Endothelial cell of umbilical vein (primary cell): ENCODE results near the gene LITAF. TPM values are rescaled to one million over a fixed set of nuclear protein-coding genes. Genes with fewer than 3 reads are reported as not detected.

Experiments used
- BruUV-seq: library from RNA; stranded (reverse); fragments of 400-500 nt; replicated peaks from 2 replicates; lab custom pipeline; 2021; lab: Mats Ljungman, UMichigan
- CTCF ChIA-PET: fragments of 300-600, 350-600 bp; sonication (Branson Sonifier 250); formaldehyde crosslinking; loops from one replicate; lab custom pipeline; 2021; ENCODE audit warnings: antibody characterized with exemption, inconsistent platforms; lab: Charles Lee
- POLR2A ChIA-PET: fragments of 300-600, 350-600 bp; sonication (Branson Sonifier 250); formaldehyde crosslinking; loops from one replicate; lab custom pipeline; 2021; ENCODE audit warnings: antibody characterized with exemption, inconsistent platforms; lab: Charles Lee
- DNase-seq: peaks from one replicate; pipeline ENCODE4 v3.0.0-alpha.2; 2011; ENCODE audit warnings: low read depth, low spot score
- FAIRE-seq: peaks from 2 replicates; lab custom pipeline; 2011; peaks lifted over from hg19 to GRCh38; lab: Jason Lieb, UNC
- H2AFZ ChIP-seq: 2 replicates; pipeline ENCODE4 v1.6.0; 2012; ENCODE audit warnings: low read depth, low read length, control low read depth, inconsistent platforms
- H3K27ac ChIP-seq: 2 replicates; pipeline ENCODE4 v1.5.1; 2011; ENCODE audit warnings: low read depth, mild to moderate bottlenecking, control low read depth, low read length, moderate library complexity; ENCODE audit not compliant: insufficient read depth
- H3K27me3 ChIP-seq, 2 experiments: 2 replicates each; pipeline versions ENCODE4 v1.6.0 to v1.6.1; 2011; ENCODE audit warnings: low read length in 2 of 2, mixed read lengths in 1 of 2; ENCODE audit not compliant: control insufficient read depth in 2 of 2, insufficient read depth in 2 of 2
- H3K36me3 ChIP-seq, 2 experiments: 2 replicates in 1 of 2; 3 replicates in 1 of 2; pipeline ENCODE4 v1.5.1; 2011; ENCODE audit warnings: low read length in 2 of 2, mild to moderate bottlenecking in 1 of 2, moderate library complexity in 1 of 2; ENCODE audit not compliant: control insufficient read depth in 2 of 2, insufficient read depth in 2 of 2; ENCODE audit errors: extremely low read depth in 1 of 2
- H3K4me1 ChIP-seq: 3 replicates; pipeline ENCODE4 v1.5.1; 2011; ENCODE audit warnings: mild to moderate bottlenecking, low read length; ENCODE audit not compliant: control insufficient read depth, insufficient read depth; ENCODE audit errors: extremely low read depth
- H3K4me2 ChIP-seq: 2 replicates; pipeline ENCODE4 v1.6.1; 2011; ENCODE audit warnings: low read length, control low read depth, mixed read lengths; ENCODE audit not compliant: insufficient read depth
- H3K4me3 ChIP-seq, 3 experiments: fragments of 200-600 bp in 1 of 3; sonication (generic), shearing (Covaris generic) in 1 of 3; replicated peaks in 1 of 3; 2 replicates each; pipeline ENCODE4 v1.5.1; 2011 to 2016; ENCODE audit warnings: control low read depth in 3 of 3, low read length in 3 of 3, mild to moderate bottlenecking in 2 of 3, inconsistent platforms in 1 of 3, low read depth in 1 of 3, moderate library complexity in 1 of 3; ENCODE audit not compliant: insufficient read depth in 1 of 3
- H3K79me2 ChIP-seq: 2 replicates; pipeline ENCODE4 v1.6.0; 2012; ENCODE audit warnings: low read length, inconsistent platforms; ENCODE audit not compliant: control insufficient read depth, insufficient read depth
- H3K9ac ChIP-seq: replicated peaks from 2 replicates; pipeline ENCODE3; 2011; ENCODE audit warnings: low read length, control low read depth; ENCODE audit not compliant: insufficient read depth; ENCODE audit errors: extremely low read depth
- H3K9me1 ChIP-seq: replicated peaks from 3 replicates; pipeline ENCODE4 v1.6.0; 2011; ENCODE audit warnings: mild to moderate bottlenecking, low read length; ENCODE audit not compliant: control insufficient read depth, insufficient read depth; ENCODE audit errors: extremely low read depth
- H3K9me3 ChIP-seq: replicated peaks from 2 replicates; pipeline ENCODE4 v1.5.1; 2012; ENCODE audit warnings: low read length, inconsistent platforms; ENCODE audit not compliant: control insufficient read depth, insufficient read depth
- H4K20me1 ChIP-seq: replicated peaks from 2 replicates; pipeline ENCODE3; 2011; ENCODE audit warnings: mild to moderate bottlenecking, low read length; ENCODE audit not compliant: control insufficient read depth, insufficient read depth; ENCODE audit errors: extremely low read depth
- EZH2 ChIP-seq: IDR thresholded peaks from 2 replicates; pipeline ENCODE4 v1.6.1; 2012; ENCODE audit warnings: borderline replicate concordance, low read depth, mild to moderate bottlenecking, moderate library complexity, low read length, inconsistent platforms; ENCODE audit not compliant: severe bottlenecking
- FOS ChIP-seq: IDR thresholded peaks from 2 replicates; pipeline ENCODE4 v1.6.1; 2011; ENCODE audit warnings: mild to moderate bottlenecking, low read length, moderate library complexity, borderline replicate concordance; ENCODE audit not compliant: insufficient read depth
- GATA2 ChIP-seq: IDR thresholded peaks from 2 replicates; pipeline ENCODE4 v1.7.0; 2011; ENCODE audit warnings: low read depth, mild to moderate bottlenecking, moderate library complexity, mixed read lengths, low read length; ENCODE audit not compliant: insufficient read length, insufficient read depth
- JUN ChIP-seq: IDR thresholded peaks from 2 replicates; pipeline ENCODE4 v1.6.1; 2011; ENCODE audit warnings: borderline replicate concordance, low read depth; ENCODE audit not compliant: insufficient read length, insufficient read depth
- MYC ChIP-seq: IDR thresholded peaks from one replicate; pipeline ENCODE4 v1.6.1; 2011; ENCODE audit warnings: mild to moderate bottlenecking, low read depth, low read length
- POLR2A ChIP-seq: IDR thresholded peaks from 2 replicates; pipeline ENCODE4 v1.6.1; 2012; ENCODE audit warnings: low read depth, mild to moderate bottlenecking, control low read depth, low read length
- POLR2AphosphoS5 ChIP-seq: IDR thresholded peaks from 2 replicates; pipeline ENCODE4 v1.6.1; 2012; ENCODE audit warnings: low read depth, mild to moderate bottlenecking, control low read depth, low read length, moderate library complexity; ENCODE audit not compliant: insufficient read depth
- dilution Hi-C: fragments of 300-500 bp; cut with MboI; formaldehyde crosslinking; loops from one replicate; pipeline ENCODE4 v1.15.0; 2019; ENCODE audit warnings: low sequenced_read_pairs; ENCODE audit not compliant: extremely low pct_ligation_motif_present
- intact Hi-C: fragments of 100-400 bp; cut with micrococcal nuclease; formaldehyde crosslinking; loops from one replicate; pipeline ENCODE4 v1.10.0; 2022
- polyA plus RNA-seq, 4 experiments: library from polyadenylated mRNA; depleted of rRNA in 3 of 4; stranded (reverse) in 3 of 4; unstranded in 1 of 4; fragments of >200 nt; gene quantifications; 2 replicates each; pipeline versions ENCODE4 v1.2.1 to v1.2.3, GENCODE V29; 2011 to 2012; ENCODE audit warnings: missing spikeins in 1 of 4
- total RNA-seq: library from RNA; stranded (reverse); gene quantifications from 2 replicates; pipeline ENCODE4 v1.2.3, GENCODE V29; 2021
- TF ChIP-seq, protein P1 (sequence below), 2 donors: IDR thresholded peaks; 1 replicate in 1 of 2; 2 replicates in 1 of 2; pipeline ENCODE4 v1.5.1; 2011; ENCODE audit warnings: low read length in 2 of 2, mild to moderate bottlenecking in 2 of 2, moderate library complexity in 2 of 2, control low read depth in 1 of 2, inconsistent platforms in 1 of 2, low read depth in 1 of 2; ENCODE audit not compliant: insufficient read depth in 1 of 2; ENCODE audit errors: extremely low read depth in 1 of 2
- TF ChIP-seq, protein P2 (sequence below): IDR thresholded peaks from 2 replicates; pipeline ENCODE4 v1.6.1; 2011; ENCODE audit not compliant: insufficient read depth, insufficient read length

LITAF gene
- total and polyA plus RNA-seq, 2 donors (not counting 3 experiments of a cell fraction or from before 2014, with no cell fraction given) = 15.2 to 27.2 TPM

DNA sequence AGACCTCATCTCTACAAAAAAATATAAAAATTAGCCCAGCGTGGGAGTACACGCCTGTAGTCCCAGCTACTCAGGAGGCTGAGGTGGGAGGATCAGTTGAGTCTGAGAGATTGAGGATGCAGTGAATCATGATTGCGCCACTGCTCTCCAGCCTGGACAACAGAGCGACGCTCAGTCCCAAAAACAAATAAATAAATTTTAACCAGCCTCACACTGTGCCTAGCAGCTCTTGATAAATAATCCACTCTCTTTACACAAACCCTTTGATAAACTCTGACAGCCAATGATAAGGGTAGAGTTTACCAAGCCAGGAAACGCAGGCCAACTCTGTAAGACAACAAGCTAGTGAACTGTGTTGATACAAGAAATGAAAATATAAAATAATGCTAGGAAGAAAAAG is 32.7 kb downstream of the LITAF start:
- Histone ChIP-seq H3K9me3 (no peaks in the 10 kb centered on the region), H3K27ac (no peak overlapping the region), H3K79me2 (no peaks in the 10 kb centered on the region), H4K20me1 (no peaks in the 10 kb centered on the region), H3K36me3 (peaks cover 0 to 2% of the 10 kb centered on the region in 2 experiments), H3K4me3 (no peak overlapping the region), H3K27me3 (no peaks in the 10 kb centered on the region), H2AFZ (no peak overlapping the region), H3K4me2 (no peak overlapping the region), H3K9ac (no peak overlapping the region), H3K9me1 (no peaks in the 10 kb centered on the region), H3K4me1 (no peaks in the 10 kb centered on the region)
- dilution Hi-C loops = no loop called here
- DNase-seq (no peak), FAIRE-seq (no peak)
- no TSS peak for BruUV-seq
- ChIA-PET CTCF (interaction anchor here (1.0 to 1.6 kb wide), 2 partner anchors 8 to 53 kb away, joined by 3 read pairs; no protein-coding TSS in a partner anchor), POLR2A (no interaction called here)
- TF ChIP-seq MYC (no peak), JUN (no peak), GATA2 (no peak), FOS (no peak), EZH2 (no peak), POLR2A (no peak), POLR2AphosphoS5 (no peak)
- TF ChIP-seq, protein P1, sequence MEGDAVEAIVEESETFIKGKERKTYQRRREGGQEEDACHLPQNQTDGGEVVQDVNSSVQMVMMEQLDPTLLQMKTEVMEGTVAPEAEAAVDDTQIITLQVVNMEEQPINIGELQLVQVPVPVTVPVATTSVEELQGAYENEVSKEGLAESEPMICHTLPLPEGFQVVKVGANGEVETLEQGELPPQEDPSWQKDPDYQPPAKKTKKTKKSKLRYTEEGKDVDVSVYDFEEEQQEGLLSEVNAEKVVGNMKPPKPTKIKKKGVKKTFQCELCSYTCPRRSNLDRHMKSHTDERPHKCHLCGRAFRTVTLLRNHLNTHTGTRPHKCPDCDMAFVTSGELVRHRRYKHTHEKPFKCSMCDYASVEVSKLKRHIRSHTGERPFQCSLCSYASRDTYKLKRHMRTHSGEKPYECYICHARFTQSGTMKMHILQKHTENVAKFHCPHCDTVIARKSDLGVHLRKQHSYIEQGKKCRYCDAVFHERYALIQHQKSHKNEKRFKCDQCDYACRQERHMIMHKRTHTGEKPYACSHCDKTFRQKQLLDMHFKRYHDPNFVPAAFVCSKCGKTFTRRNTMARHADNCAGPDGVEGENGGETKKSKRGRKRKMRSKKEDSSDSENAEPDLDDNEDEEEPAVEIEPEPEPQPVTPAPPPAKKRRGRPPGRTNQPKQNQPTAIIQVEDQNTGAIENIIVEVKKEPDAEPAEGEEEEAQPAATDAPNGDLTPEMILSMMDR (IDR thresholded peaks at IDR 0.05; ENCODE audit: extremely low read depth in 1 of 2, insufficient read depth in 1 of 2, low read depth in 1 of 2, low read length in 2 of 2) = no peak
- TF ChIP-seq, protein P2, sequence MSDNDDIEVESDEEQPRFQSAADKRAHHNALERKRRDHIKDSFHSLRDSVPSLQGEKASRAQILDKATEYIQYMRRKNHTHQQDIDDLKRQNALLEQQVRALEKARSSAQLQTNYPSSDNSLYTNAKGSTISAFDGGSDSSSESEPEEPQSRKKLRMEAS = no peak
- intact Hi-C loops = no loop called here
